ENCODE results near the gene TSKS. TPM values are rescaled to one million over a fixed set of nuclear protein-coding genes. Genes with fewer than 3 reads are reported as not detected.

TSKS gene
- total and polyA plus RNA-seq, 2 donors (not counting 3 experiments of a cell fraction or from before 2014, with no cell fraction given), result 0.03 TPM; not detected in 1

- H3K9ac ChIP-seq (replicated peaks; ENCODE audit: extremely low read depth, insufficient read depth, low read length), result no peak overlapping the region
- dilution Hi-C loops (cut with MboI; ENCODE audit: extremely low pct_ligation_motif_present, low sequenced_read_pairs) (no loop called here), intact Hi-C loops (cut with micrococcal nuclease) (no loop called here)
- no peaks in the 10 kb centered on the region for H3K27me3 ChIP-seq (ENCODE audit: control insufficient read depth in 2 of 2, insufficient read depth in 2 of 2, low read length in 2 of 2)
- no peak overlapping the region for H3K27ac ChIP-seq (ENCODE audit: insufficient read depth, low read depth, low read length)
- H4K20me1 ChIP-seq (replicated peaks; ENCODE audit: control insufficient read depth, extremely low read depth, insufficient read depth, low read length), result no peaks in the 10 kb centered on the region
- peaks cover 12% of the 10 kb centered on the region for H3K4me1 ChIP-seq (ENCODE audit: control insufficient read depth, extremely low read depth, insufficient read depth, low read length)
- POLR2A ChIA-PET, result no interaction called here
- H3K9me3 ChIP-seq (replicated peaks; ENCODE audit: control insufficient read depth, insufficient read depth, low read length), result no peaks in the 10 kb centered on the region
- FAIRE-seq, result no peak
- H3K4me3 ChIP-seq (replicated peaks in 1 of 3; ENCODE audit: insufficient read depth in 1 of 3, low read depth in 1 of 3, low read length in 3 of 3), result no peak overlapping the region
- H3K9me1 ChIP-seq (replicated peaks; ENCODE audit: control insufficient read depth, extremely low read depth, insufficient read depth, low read length), result no peaks in the 10 kb centered on the region
- DNase-seq (ENCODE audit: low read depth, low spot score), result no peak
- no peak for TF ChIP-seq CTCF (IDR thresholded peaks at IDR 0.05; ENCODE audit: extremely low read depth in 1 of 2, insufficient read depth in 1 of 2, low read depth in 1 of 2, low read length in 2 of 2)
- no peak for TF ChIP-seq JUN (IDR thresholded peaks at IDR 0.05; ENCODE audit: borderline replicate concordance, insufficient read depth, insufficient read length, low read depth)
- TF ChIP-seq FOS (IDR thresholded peaks at IDR 0.05; ENCODE audit: borderline replicate concordance, insufficient read depth, low read length), result no peak
- no peak for TF ChIP-seq POLR2A (IDR thresholded peaks at IDR 0.05; ENCODE audit: low read depth, low read length)
- TF ChIP-seq EZH2 (IDR thresholded peaks at IDR 0.05; ENCODE audit: borderline replicate concordance, low read depth, low read length, severe bottlenecking), result no peak
- no peak for TF ChIP-seq POLR2AphosphoS5 (IDR thresholded peaks at IDR 0.05; ENCODE audit: insufficient read depth, low read depth, low read length)
- TF ChIP-seq MAX (IDR thresholded peaks at IDR 0.05; ENCODE audit: insufficient read depth, insufficient read length), result no peak
- no peak for TF ChIP-seq MYC (IDR thresholded peaks at IDR 0.05; ENCODE audit: low read depth, low read length)
- no peak for TF ChIP-seq GATA2 (IDR thresholded peaks at IDR 0.05; ENCODE audit: insufficient read depth, insufficient read length, low read depth, low read length)
- peaks cover 23% of the 10 kb centered on the region for H3K79me2 ChIP-seq (ENCODE audit: control insufficient read depth, insufficient read depth, low read length)
- CTCF ChIA-PET, result no interaction called here
- no peak overlapping the region for H2AFZ ChIP-seq (ENCODE audit: low read depth, low read length)
- no peaks in the 10 kb centered on the region for H3K36me3 ChIP-seq (ENCODE audit: control insufficient read depth in 2 of 2, extremely low read depth in 1 of 2, insufficient read depth in 2 of 2, low read length in 2 of 2)
- H3K4me2 ChIP-seq (ENCODE audit: insufficient read depth, low read length), result no peak overlapping the region
- no TSS peak for BruUV-seq (replicated peaks)
Observed at GRCh38 chr19:49764341-49764740, 1.2 kb upstream of the TSKS start.

Measured in endothelial cell of umbilical vein (primary cell).